Testis (tissue), 2 donors: ENCODE measurements around the gene PDZD8.

Source experiments
- CTCF ChIP-seq, 3 experiments: fragments of 450-650 bp in 2 of 3; fragments of 200-600 bp in 1 of 3; sonication (generic) in 1 of 3; IDR thresholded peaks; one replicate each; pipeline ENCODE4 v1.5.1; 2016 to 2019; ENCODE audit warnings: antibody characterized with exemption in 3 of 3, mild to moderate bottlenecking in 2 of 3, moderate library complexity in 1 of 3
- POLR2A ChIP-seq: fragments of 450-650 bp; IDR thresholded peaks from one replicate; pipeline ENCODE4 v1.6.1; 2017; ENCODE audit warnings: antibody characterized with exemption, mild to moderate bottlenecking, moderate library complexity

DNA sequence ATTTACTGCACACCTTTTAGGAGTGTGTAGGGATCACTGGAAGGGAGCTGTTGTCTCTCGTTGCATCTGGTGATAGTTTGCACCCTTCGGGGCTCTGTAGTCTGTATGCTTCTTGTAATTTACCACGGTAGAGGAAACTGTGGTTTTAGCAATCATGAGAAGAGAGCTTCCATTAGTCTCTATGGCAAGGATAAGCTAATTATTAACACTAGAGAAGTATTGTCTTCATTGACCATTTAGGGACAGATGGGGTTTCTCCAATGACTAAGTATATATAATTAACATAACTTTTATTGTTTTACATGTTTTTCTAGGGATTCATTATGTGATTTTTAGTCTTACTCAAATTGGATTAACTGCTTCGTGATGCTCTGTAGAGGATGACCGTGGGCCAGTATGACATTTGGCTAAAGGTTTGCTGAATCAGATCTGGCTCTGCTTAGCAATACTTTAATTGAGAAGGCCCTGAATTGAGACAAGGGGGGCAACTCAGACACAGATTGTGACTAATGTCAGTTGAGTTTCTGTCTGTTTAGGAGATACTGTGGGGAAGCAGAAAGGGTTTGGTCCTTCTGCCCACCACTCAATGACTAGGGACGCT is 125.6 kb downstream of the PDZD8 start:
- no peak for TF ChIP-seq CTCF (IDR thresholded peaks at IDR 0.05)
- no peak for TF ChIP-seq POLR2A
